Measurements from ENCODE around the gene CDYL.

CDYL gene

DNA sequence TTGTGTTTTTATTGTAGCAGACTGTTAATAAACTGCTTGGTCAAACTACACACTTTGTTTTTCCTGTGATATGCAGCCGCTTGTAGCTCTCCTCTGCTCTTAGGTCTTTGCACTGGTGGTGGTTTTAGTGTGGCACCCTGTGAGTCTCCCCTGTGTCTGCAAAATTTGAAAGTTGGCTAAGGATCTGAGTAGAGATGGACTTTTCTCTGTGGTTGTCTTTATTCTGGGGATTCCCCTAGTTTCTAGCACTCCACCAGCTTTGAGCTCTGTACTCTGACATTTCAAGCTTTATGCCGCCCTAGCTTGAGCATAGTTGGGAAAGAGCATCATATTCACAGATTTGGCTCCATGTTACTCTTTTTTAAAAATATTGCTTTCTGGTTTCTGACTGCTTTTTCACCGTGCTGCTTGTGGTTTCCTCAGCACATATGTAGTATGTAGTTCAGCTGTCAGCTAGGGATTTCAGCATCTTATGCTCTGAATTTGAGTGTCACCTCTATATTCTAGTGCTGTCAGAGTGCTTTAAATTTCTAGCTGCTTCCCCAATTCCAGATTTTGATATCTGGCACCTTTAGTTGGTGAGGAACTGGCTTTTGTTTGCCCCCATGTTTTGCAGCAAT lies 25.4 kb downstream of the CDYL start:
- H3K4me1 Mint-ChIP-seq (ENCODE audit: low read depth): peaks cover 26% of the 10 kb centered on the region
- H3K27ac Mint-ChIP-seq: no peak overlapping the region
- H3K9me3 Mint-ChIP-seq: peaks cover 14% of the 10 kb centered on the region
- H3K4me3 Mint-ChIP-seq: no peak overlapping the region
- no peak for DNase-seq (ENCODE audit: low spot score)
- H3K27me3 Mint-ChIP-seq (ENCODE audit: low read depth): no peaks in the 10 kb centered on the region
- H3K36me3 Mint-ChIP-seq (ENCODE audit: low read depth): peaks cover 3% of the 10 kb centered on the region

DNA sequence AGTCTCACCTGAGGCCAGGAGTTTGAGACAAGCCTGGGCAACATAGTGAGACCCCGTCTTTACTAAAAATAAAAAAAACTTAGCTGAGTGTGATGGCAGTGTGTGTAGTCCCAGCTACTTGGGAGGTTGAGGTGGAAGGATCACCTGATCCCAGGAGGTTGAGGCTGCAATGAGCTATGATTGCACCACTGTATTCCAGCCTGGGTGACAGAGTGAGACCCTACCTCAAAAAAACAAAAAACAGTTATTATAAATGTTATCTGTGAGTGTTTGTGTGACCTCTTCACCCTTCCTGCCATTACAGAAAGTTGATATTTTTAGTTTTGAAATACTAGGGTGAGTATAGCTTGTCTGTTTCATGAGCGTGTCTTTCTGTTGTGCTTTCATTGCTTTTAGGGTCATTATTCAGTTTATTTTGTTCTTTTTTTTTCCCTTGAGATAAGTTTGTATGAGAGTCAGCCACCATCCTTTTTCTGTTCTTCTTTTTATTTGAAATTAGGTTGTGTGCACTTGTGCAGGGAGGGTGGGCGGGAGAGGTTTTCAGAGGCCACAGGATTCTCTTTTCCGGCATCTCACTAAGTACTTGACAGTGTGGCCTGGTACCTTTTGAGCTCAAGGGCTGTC lies 26.2 kb downstream of the CDYL start:
- H3K4me3 Mint-ChIP-seq: no peak overlapping the region
- peaks cover 14% of the 10 kb centered on the region for H3K9me3 Mint-ChIP-seq
- H3K4me1 Mint-ChIP-seq (ENCODE audit: low read depth): peaks cover 26% of the 10 kb centered on the region
- peaks cover 3% of the 10 kb centered on the region for H3K36me3 Mint-ChIP-seq (ENCODE audit: low read depth)
- no peak overlapping the region for H3K27ac Mint-ChIP-seq
- H3K27me3 Mint-ChIP-seq (ENCODE audit: low read depth): no peaks in the 10 kb centered on the region
- DNase-seq (ENCODE audit: low spot score): no peak

- no peak for DNase-seq (ENCODE audit: low spot score)
- Mint-ChIP-seq H3K9me3 (peaks cover 14% of the 10 kb centered on the region), H3K36me3 (ENCODE audit: low read depth) (peaks cover 2% of the 10 kb centered on the region), H3K27ac (no peak overlapping the region), H3K4me3 (no peak overlapping the region), H3K4me1 (ENCODE audit: low read depth) (peaks cover 25% of the 10 kb centered on the region), H3K27me3 (ENCODE audit: low read depth) (no peaks in the 10 kb centered on the region)
Observed at GRCh38 chr6:4803343-4803744, 27.1 kb downstream of the CDYL start.

DNA sequence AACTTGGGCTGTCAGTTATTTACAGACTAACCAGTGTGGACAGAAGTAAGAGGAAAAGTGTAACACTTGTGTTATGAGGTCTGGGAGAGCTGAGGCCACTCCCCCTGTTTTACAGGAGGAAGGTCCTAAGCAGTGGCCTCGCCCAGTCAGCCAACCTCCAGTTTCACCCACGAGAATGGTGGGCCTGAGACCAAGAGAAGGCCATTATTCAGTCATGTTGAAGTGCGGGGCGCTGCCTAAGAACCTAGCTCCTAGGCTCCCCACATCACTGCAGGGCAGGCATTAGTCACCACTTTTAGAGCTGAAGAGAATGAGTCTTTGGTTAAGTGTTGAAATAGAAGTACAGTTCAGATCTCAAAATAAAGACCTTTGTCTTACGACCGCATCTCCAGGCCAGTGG lies 27.9 kb downstream of the CDYL start:
- no peak overlapping the region for H3K27ac Mint-ChIP-seq
- H3K36me3 Mint-ChIP-seq (ENCODE audit: low read depth): peaks cover 2% of the 10 kb centered on the region
- no peak for DNase-seq (ENCODE audit: low spot score)
- H3K9me3 Mint-ChIP-seq: peaks cover 19% of the 10 kb centered on the region
- no peak overlapping the region for H3K4me3 Mint-ChIP-seq
- H3K27me3 Mint-ChIP-seq (ENCODE audit: low read depth): no peaks in the 10 kb centered on the region
- peaks cover 23% of the 10 kb centered on the region for H3K4me1 Mint-ChIP-seq (ENCODE audit: low read depth)

- H3K4me1 Mint-ChIP-seq (ENCODE audit: low read depth): peaks cover 26% of the 10 kb centered on the region
- no peaks in the 10 kb centered on the region for H3K27me3 Mint-ChIP-seq (ENCODE audit: low read depth)
- H3K4me3 Mint-ChIP-seq: no peak overlapping the region
- H3K27ac Mint-ChIP-seq: no peak overlapping the region
- H3K9me3 Mint-ChIP-seq: peaks cover 16% of the 10 kb centered on the region
- peaks cover 5% of the 10 kb centered on the region for H3K36me3 Mint-ChIP-seq (ENCODE audit: low read depth)
- DNase-seq (ENCODE audit: low spot score): no peak
Observed at GRCh38 chr6:4805553-4806336, 29.5 kb downstream of the CDYL start.

- Mint-ChIP-seq H3K4me3 (no peak overlapping the region), H3K27me3 (ENCODE audit: low read depth) (no peaks in the 10 kb centered on the region), H3K36me3 (ENCODE audit: low read depth) (peaks cover 5% of the 10 kb centered on the region), H3K27ac (no peak overlapping the region), H3K9me3 (peaks cover 12% of the 10 kb centered on the region), H3K4me1 (ENCODE audit: low read depth) (peaks cover 20% of the 10 kb centered on the region)
- no peak for DNase-seq (ENCODE audit: low spot score)
Observed at GRCh38 chr6:4806337-4806725, 30.1 kb downstream of the CDYL start.

DNA sequence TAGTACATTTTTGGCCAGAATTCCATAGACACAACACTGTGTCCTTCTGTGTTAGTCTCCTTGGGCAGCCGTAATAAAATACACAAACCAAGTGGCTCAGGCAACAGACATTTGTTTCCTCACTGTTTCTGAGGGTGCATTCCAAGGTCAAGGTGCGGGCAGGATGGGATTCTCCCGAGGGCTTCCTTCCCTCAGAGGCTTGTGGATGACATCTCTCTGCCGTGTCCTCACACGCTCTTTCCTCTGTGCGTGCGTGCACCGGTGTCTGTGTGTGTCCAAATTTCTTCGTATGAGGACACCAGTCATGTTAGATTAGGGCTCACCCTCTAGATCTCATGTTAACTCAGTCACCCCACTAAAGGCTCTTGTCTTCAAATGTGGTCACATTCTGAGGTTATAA lies 30.6 kb downstream of the CDYL start:
- H3K4me1 Mint-ChIP-seq (ENCODE audit: low read depth): peaks cover 17% of the 10 kb centered on the region
- no peak for DNase-seq (ENCODE audit: low spot score)
- no peak overlapping the region for H3K4me3 Mint-ChIP-seq
- no peak overlapping the region for H3K27ac Mint-ChIP-seq
- H3K27me3 Mint-ChIP-seq (ENCODE audit: low read depth): no peaks in the 10 kb centered on the region
- H3K36me3 Mint-ChIP-seq (ENCODE audit: low read depth): peaks cover 5% of the 10 kb centered on the region
- H3K9me3 Mint-ChIP-seq: peaks cover 12% of the 10 kb centered on the region

GRCh38 chr6:4808396-4808795 lies 32.2 kb downstream of the CDYL start:
- Mint-ChIP-seq H3K4me1 (ENCODE audit: low read depth) (peaks cover 11% of the 10 kb centered on the region), H3K9me3 (peaks cover 12% of the 10 kb centered on the region), H3K27ac (no peak overlapping the region), H3K27me3 (ENCODE audit: low read depth) (no peaks in the 10 kb centered on the region), H3K36me3 (ENCODE audit: low read depth) (peaks cover 5% of the 10 kb centered on the region), H3K4me3 (no peak overlapping the region)
- DNase-seq (ENCODE audit: low spot score): no peak

DNA sequence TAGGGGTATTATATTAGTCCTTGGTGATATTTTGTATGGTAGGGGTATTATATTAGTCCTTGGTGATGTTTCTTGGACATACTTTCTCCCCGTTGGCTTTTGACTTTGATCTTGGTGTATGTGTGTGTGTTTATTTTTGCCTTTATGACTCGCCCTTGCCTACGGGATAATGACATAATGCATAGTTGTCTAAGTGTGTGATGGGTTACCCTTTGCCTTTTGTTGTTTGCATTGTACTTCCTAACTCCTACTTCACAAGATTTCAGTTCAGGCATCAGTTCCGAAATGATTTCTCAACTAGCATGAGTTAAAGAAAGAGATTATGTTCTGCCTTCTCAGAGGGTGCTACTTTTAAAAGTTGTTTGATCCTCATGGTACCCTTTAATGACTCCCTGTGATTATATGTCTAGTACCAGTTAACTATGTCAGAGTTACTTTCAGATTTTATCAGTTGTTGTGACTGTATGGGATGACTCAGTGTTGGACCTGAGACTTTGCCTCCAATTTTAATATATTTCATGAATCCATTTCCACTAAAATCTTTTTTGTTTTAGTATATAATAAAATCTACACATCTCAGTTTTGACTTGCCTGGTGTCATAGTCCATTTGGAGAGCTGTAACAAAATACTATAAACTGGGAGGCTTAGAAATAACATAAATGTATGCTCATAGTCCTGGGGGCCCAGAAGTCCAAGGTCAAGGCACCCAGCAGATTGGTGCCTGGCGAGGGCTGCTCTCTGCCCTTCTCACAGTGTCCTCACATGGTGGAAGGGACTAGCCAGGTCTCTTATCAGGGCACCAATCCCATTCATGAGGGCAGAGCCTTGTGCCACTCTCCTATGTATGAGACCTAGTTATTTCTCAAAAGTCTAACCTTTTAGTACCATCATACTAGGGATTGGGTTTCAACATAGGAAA lies 34.1 kb downstream of the CDYL start:
- H3K36me3 Mint-ChIP-seq (ENCODE audit: low read depth): peaks cover 5% of the 10 kb centered on the region

DNA sequence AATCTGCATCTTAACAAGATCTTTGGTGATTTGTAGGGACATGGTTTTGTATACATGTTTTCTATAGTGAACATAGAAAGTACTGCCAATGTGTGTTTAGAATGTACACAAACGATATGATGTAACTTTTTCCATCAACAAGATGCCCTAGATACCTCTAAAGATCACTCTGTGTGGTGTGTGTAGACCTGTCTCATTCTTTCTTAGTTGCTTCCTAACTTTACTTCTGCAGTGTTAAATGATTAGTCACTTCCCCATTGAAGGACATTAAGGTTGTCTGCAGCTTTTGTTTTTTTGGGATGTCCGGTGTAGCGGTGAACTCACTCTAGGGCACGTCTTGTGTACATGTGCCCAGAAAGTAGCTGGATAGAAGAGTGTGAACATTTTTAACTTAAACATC lies 35.9 kb downstream of the CDYL start:
- H3K4me3 Mint-ChIP-seq: no peak overlapping the region
- H3K27ac Mint-ChIP-seq: no peak overlapping the region

More for the DNA sequence above, 34.1 kb downstream of the CDYL start:
- Mint-ChIP-seq H3K9me3 (peaks cover 12% of the 10 kb centered on the region), H3K4me1 (ENCODE audit: low read depth) (peaks cover 15% of the 10 kb centered on the region), H3K27ac (no peak overlapping the region), H3K27me3 (ENCODE audit: low read depth) (no peaks in the 10 kb centered on the region), H3K4me3 (no peak overlapping the region)
- no peak for DNase-seq (ENCODE audit: low spot score)

DNA sequence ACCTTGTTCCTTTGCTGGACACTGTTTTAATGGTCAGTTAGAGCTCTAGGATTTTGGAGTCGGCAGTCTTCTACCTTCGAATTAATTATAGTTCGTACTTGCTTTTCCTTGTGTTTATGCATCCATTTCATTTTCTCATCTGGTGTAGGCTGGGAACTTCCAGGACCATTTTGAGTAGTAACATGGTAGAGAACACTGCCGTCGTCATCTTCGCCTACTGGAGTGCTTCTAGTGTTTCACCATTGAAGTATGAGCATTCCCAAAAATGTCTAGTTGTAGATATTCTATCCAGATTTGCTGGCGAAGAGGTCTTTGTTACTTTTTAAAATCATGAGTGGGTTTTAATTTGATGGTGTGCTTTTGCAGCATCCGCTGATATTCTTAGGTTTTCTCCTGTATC lies 36.9 kb downstream of the CDYL start:
- Mint-ChIP-seq H3K9me3 (peaks cover 12% of the 10 kb centered on the region), H3K27ac (no peak overlapping the region)
- no peak for DNase-seq (ENCODE audit: low spot score)

More for the DNA sequence above, 35.9 kb downstream of the CDYL start:
- peaks cover 15% of the 10 kb centered on the region for H3K4me1 Mint-ChIP-seq (ENCODE audit: low read depth)
- peaks cover 5% of the 10 kb centered on the region for H3K36me3 Mint-ChIP-seq (ENCODE audit: low read depth)
- DNase-seq (ENCODE audit: low spot score): no peak
- H3K9me3 Mint-ChIP-seq: peaks cover 12% of the 10 kb centered on the region
- no peaks in the 10 kb centered on the region for H3K27me3 Mint-ChIP-seq (ENCODE audit: low read depth)

DNA sequence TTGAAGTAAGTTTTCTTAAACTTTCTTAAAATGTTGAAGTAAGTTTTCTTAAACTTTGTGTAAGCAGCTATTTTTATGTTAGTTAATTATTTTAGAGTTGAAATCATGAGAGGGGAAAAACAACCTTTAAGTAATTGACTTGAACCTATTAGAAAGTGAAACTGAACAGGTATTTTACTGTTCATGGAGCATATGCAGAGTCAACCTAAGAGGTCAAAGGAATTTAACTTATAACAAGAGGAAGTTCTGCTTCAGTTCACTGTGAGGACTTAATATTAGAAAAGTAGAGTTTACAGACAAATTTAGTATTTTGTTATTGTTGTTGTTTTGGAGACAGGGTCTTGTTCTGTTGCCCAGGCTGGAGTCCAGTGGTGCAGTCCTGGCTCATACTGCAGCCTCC lies 38.0 kb downstream of the CDYL start:
- no peak for DNase-seq (ENCODE audit: low spot score)
- peaks cover 3% of the 10 kb centered on the region for H3K36me3 Mint-ChIP-seq (ENCODE audit: low read depth)
- no peaks in the 10 kb centered on the region for H3K27me3 Mint-ChIP-seq (ENCODE audit: low read depth)
- H3K9me3 Mint-ChIP-seq: peaks cover 6% of the 10 kb centered on the region
- no peak overlapping the region for H3K27ac Mint-ChIP-seq
- H3K4me3 Mint-ChIP-seq: no peak overlapping the region
- peaks cover 19% of the 10 kb centered on the region for H3K4me1 Mint-ChIP-seq (ENCODE audit: low read depth)

More for the DNA sequence above, 36.9 kb downstream of the CDYL start:
- peaks cover 15% of the 10 kb centered on the region for H3K4me1 Mint-ChIP-seq (ENCODE audit: low read depth)
- H3K4me3 Mint-ChIP-seq: no peak overlapping the region
- peaks cover 5% of the 10 kb centered on the region for H3K36me3 Mint-ChIP-seq (ENCODE audit: low read depth)
- H3K27me3 Mint-ChIP-seq (ENCODE audit: low read depth): no peaks in the 10 kb centered on the region

DNA sequence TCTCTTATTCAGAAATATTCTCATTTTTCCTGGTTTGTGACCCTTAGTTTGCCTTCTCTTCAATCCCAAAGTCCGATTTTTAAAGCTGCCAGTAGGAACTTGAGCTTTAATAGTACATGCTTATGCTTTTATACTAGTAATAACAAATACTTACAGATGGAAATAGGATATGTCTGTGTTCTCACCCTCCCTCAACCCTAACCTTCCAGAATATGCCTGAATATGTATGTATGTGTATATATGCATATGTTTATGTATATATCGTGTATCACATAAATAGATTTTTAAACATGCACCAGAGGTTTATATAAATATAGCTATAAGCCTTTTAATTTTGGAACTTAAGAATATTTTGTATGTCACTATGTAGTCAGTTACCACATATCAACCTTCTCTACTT lies 38.8 kb downstream of the CDYL start:
- Mint-ChIP-seq H3K27me3 (ENCODE audit: low read depth) (no peaks in the 10 kb centered on the region), H3K4me3 (no peak overlapping the region), H3K4me1 (ENCODE audit: low read depth) (peaks cover 21% of the 10 kb centered on the region), H3K9me3 (peaks cover 3% of the 10 kb centered on the region), H3K27ac (no peak overlapping the region), H3K36me3 (ENCODE audit: low read depth) (peaks cover 2% of the 10 kb centered on the region)
- no peak for DNase-seq (ENCODE audit: low spot score)
